CD4-positive, alpha-beta T cell treated with Interleukin-15 for 4 hours (primary cell): Measurements from ENCODE around the gene DARS1.

Experiments used
- DNase-seq: peaks from one replicate; pipeline ENCODE4 v3.0.0-alpha.2; 2020; ENCODE audit warnings: low spot score

The DARS1 gene

DNA sequence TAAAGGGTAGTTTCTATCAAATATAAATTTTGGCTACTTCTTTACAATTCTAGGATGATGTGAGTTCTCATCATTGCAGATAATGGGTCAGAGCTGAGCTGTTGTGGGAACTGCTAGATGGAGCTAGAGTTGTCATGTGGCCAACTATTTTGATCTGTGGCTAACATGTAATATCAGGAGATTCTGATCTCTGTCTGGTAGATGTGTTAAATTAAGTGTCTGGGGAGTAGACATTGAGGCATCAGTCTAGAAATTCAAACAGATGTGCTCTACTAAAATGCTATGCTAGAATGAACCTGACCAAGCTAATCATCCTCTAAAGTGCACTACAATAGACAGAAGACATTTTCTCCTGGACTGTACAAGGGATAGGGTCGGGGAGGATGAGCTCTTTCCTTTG lies 30.3 kb upstream of the DARS1 start:
- DNase-seq, result peak; percentile 14

DNA sequence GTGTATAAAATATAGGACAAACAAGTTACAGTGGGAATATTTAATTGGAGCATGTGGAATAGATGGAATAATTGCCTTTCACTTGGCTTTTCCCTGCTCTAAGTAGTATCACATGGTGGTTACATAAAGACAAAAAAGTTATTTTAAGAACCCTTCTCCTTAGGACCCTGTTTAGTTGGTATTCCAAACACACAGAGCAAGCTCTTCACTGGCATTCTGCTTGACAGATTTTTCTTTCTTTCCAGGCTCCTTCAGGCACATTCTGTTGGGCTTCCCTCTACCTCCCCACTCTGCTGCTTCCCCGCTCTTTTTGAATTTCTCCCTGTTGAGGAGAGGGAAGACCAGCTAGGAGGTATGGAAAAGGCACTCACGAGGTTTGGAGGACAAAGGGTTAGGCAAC lies 29.0 kb upstream of the DARS1 start:
- DNase-seq, result no peak

GRCh38 chr2:136013955-136014354 lies 28.5 kb upstream of the DARS1 start:
- no peak for DNase-seq

DNA sequence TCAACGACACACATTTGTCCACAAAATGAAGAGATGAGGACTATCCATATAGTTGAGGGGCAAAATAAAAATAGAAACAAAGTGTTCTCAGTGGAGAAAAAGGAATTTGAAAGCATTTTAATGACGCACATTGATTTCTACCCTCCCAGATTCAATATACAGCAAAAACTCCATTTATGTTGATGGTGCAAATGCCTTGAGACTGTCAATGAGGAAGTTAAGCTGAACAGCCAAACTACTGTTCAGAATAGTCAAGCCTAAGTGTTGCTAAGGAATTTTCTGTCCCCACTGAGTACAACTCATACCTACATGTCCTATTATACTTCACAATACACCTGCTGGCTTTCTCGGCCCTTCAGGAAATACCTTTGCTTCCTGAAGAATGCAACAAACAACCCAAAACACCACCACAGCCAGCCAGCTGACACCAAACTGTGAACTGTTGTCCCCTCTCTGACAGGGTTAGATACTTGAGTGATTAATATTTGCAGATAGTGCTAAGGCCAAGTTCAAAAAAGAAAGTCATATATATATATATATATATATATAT lies 27.8 kb upstream of the DARS1 start:
- DNase-seq, result no peak

DNA sequence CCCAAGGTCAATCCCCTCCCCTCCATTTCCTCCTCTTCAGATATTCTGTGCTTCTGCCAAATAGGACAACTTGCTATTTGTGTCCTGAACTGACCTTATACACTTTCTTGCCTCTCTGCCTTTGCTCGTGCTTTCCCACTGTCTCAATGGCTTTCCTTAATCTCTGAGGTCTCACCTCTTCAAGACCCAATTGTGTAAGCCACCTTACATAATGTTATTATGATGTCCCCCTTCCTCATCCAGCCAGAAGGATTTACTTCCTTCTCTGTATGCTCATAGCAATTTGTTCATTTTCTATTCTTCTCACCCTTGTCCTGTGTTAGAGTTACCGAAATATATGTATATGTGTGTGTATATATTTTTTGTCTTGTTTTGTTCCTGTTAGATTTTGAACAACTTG lies 26.9 kb upstream of the DARS1 start:
- DNase-seq, result no peak

GRCh38 chr2:136010126-136010525 lies 24.7 kb upstream of the DARS1 start:
- DNase-seq, result no peak

GRCh38 chr2:136008205-136008865 lies 22.9 kb upstream of the DARS1 start:
- peak; percentile 75 for DNase-seq

DNA sequence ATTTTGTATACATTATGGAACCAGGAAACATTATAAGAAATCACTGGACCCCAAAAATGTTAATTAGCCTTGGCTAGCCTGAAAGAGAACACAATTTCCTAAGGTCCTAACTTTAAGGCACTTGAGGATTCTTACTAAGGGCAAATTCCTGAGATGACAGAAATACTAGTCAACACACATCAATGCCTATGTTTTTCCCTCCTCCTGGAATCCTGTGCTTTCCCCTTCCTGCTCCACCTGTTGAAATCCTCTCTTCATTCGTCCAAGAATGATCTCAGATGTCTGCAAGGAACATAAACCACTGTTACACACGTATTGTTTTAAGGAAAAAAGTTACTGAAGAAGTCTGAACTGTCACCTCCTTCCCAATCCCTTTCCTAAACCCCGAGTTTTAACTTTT lies 21.2 kb upstream of the DARS1 start:
- DNase-seq, result no peak

DNA sequence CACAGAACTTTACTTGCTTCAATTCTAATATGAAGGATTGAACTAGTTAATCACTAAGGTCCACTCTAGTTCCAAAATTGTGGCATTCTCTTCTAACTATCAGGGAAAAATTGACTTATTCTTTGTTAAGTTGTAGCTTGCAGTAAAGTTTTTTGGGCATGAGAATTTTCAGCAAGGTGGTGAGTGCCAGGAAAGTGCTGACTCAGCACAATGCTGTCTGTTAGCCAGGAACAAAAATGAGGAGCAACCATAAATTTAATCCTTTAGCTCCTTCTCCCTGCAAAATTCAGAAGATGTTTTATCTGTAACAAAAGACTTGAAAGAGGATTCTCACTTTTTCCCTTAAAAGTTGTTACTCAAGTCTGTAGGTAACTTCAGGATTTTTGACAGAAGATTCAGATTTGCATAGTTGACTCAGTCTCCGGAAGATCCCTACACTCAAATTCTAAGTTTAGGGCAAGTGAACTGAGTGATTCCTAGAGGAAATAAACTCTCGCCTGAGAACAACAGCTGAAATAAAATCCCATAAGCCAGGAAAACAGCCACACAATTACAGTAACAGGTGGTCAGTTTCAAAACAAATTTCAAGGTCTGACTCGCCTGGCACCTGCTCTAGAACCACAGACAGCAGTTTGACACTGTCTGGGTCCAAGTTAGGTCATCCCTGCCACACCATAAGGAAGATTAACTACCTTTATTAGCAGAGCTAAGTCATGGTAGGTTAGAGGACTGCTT lies 20.2 kb upstream of the DARS1 start:
- DNase-seq, result no peak

- DNase-seq, result no peak
Measured at GRCh38 chr2:136004965-136005364, 19.5 kb upstream of the DARS1 start.

- no peak for DNase-seq
Measured at GRCh38 chr2:136001131-136001530, 15.7 kb upstream of the DARS1 start.

GRCh38 chr2:136000502-136000901 lies 15.1 kb upstream of the DARS1 start:
- DNase-seq, result no peak

GRCh38 chr2:135999899-136000298 lies 14.5 kb upstream of the DARS1 start:
- no peak for DNase-seq

- no peak for DNase-seq
Measured at GRCh38 chr2:135998879-135999278, 13.5 kb upstream of the DARS1 start.

GRCh38 chr2:135997380-135997779 lies 12.0 kb upstream of the DARS1 start:
- no peak for DNase-seq

DNA sequence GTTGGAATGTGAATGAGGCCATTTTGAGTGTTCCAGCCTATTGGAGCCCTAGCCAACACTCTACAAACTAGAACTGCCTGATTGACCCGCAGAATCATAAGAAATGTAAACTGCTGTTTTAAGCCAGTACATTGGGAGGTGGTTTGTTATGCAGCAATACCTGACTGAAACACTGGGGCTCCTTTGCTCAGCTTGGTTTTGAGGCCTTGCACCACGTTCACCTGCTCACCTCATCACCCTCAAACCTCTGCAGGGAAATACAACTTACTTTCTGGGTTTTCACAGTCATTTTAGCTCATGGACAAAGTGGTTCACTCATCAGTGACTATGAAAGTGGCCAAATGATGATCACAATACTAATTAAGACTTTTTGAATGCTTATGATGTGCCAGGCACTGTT lies 10.9 kb upstream of the DARS1 start:
- DNase-seq, result no peak

DNA sequence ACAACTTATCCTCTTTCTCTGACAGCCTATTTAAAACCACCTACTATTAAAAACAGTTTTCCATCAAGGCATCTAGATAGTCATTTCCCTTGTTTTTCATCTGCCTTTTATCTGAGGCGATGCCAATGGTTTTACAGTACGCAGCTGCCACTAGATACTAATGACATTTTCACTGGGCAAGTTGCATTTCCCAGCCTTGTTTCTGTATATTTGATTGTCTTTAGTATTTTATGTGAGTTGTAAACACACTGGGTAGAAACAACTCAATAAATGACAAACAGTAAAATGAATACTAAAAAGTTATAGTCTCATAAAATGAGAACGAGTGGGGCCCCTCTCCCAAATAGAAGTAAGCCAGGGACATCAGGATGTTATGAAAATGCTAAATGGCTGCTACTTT lies 8.9 kb upstream of the DARS1 start:
- no peak for DNase-seq

- no peak for DNase-seq
Measured at GRCh38 chr2:135993421-135993820, 8.0 kb upstream of the DARS1 start.

GRCh38 chr2:135991861-135992260 lies 6.4 kb upstream of the DARS1 start:
- no peak for DNase-seq

GRCh38 chr2:135987441-135987840 lies 2.0 kb upstream of the DARS1 start:
- DNase-seq, result no peak

DNA sequence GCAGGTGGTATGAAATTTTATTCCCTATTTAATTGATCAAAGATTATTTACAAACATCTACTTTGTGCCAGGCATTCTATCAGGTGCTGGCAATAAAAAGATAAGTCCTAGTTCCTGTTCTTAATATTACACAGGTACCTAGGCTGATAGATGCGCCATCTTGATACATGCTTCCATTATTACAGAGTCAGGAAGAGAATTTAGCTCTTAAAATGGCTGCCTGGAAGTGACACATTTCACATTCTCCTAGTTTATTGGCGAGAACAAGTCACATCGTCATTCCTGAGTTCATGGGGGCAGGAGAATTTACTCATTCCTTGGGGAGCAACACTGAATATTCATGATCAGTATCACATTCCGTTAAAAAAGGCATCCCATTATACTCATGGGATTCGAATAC lies 1.1 kb upstream of the DARS1 start:
- DNase-seq, result no peak

- DNase-seq, result no peak
Measured at GRCh38 chr2:135985826-135986393, 484 bp upstream of the DARS1 start.
